Activated CD4-positive, CD25-positive, alpha-beta regulatory T cell treated with anti-CD3 and anti-CD28 coated beads, Interleukin-2, amount 50 U/mL, for 24 hours (primary cell): ENCODE results near the gene PHPT1.
"Not testable (repeated sequence)": the region's sequence is repeated elsewhere in the genome, so short reads cannot be mapped to it uniquely, and the experiment has no call there.

Experiments
- ATAC-seq, 2 donors: fragments of 150-1000 bp; cut with Tn5 transposase; one replicate each; pipeline ENCODE4 v1.10.0; 2021; ENCODE audit warnings: mild to moderate bottlenecking in 1 of 2, moderate library complexity in 1 of 2

Gene PHPT1

DNA sequence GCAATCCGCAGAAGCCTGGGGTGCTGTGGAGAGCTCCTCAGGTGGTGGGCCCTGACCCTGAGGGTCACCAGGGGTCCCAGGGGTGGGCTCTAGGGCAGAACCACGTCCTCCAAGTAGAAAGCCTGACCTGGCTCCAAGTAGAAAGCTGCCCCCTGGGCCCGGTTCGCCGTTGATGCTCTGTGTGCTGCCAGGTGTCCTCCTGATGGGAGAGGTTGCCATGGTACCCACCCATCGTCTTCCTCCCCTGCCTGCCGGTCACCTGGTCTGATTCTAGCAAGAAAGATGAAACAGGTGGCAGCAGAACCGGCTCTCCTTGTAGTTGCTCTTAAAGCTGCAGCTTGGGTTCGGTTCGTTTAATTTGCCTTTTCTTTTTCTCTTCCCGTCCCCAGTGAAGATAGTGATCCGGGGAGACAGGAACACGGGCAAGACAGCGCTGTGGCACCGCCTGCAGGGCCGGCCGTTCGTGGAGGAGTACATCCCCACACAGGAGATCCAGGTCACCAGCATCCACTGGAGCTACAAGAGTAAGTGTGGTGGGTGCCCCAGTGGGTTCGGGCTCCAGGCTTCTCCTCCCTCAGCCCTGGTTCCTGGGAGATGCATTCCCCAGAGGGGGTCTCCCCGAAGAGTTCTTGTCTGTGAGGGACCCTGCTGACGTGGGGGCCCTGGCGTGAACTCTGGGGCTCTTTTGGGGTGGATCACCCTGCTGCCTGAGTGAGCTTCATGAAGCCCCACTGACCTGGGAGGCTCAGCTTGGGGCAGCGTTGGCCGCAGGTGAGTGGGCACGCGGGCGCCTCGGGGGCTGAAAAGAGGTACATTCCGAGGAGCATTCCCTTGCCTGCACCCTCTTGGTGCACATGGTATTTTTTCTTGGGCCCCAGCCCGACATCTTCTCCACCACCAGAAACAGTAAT is 25.8 kb upstream of the PHPT1 start:
- no peak for ATAC-seq

DNA sequence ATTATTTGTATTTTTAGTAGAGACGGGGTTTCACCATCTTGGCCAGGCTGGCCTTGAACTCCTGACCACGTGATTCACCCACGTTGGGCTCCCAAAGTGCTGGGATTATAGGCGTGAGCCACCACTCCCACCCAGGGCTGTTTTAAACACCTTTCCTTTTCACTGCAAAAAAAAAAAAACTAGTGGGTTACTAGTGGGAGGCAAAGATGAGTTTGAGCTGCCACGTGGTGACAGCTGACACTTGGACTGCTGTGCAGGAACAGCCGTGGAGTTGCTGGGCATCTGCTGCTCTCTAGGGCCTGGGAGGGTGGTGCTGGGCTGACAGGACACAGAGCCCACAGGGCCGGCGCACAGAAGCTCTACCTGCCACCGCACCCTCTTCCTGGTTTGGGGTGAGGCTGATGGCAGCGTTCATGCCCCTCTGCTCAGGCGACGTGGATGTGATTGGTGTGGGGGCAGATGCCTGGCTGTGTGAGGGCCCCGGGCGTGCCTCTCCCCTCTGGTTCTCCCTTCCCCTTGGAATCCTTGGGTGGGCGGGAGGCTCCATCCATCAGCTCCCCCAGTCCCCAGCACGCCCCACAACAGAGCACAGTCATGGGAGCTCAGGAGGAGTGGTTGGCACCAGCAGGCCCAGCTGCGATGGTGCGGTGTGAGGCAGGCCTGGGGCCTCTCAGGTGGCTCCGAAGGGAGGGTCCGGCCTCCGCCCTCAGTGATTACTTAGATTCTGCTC is 24.5 kb upstream of the PHPT1 start:
- no peak for ATAC-seq

DNA sequence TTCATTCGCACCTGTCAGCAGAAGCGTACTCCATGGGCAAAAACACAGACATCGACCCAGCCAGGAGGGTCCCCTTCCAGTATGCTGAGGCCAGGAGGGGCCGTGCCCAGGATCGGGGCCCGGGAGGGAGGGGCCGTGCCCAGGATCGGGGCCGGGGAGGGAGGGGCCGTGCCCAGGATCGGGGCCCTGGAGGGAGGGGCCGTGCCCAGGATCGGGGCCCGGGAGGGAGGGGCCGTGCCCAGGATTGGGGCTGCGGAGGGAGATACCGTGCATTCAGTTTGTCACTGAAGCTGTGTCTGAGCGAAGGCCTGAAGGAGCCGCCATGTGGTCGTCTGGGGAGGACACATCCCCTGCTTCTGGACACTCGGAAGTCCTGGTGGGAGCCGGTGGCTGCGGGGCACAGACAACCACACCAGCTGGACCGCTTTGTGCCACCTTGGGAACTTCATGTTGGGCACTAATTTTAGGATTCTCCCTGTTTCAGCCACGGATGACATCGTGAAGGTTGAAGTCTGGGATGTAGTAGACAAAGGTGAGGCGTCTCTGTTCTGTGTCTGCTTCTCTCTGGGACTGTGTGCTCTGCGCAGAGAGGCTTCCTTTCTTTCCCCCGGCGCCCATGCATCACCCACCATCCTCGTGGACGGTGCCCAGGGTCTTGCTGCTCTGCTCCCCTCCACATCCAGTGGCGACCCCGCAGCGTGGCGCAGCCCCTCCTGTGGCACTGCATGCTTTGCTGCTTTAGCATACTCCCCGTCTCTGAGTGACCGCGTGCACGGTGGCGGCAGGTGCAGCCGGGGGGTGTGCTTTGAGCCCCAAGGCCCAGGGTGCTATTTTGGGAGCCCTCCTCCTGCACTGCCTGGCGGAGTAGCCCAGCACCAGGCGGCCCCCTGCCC is 23.7 kb upstream of the PHPT1 start:
- no peak for ATAC-seq

DNA sequence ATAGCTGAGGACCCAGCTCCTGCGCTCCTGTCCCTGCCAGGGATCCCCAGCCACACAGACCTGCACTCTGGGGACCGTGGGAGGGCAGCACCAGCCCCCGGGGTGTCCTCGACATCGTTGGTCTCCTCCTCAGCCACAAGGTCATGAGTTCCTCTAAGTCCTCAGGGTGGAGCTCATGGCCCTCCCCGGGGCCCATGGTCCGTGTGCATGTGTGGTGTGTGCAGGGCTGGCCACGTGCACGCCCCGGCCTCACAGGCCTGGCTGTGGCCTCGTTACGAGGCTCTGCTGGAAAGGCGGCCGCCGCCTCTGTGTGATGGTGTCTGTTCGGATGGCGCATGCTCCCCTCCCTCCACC is 23.0 kb upstream of the PHPT1 start:
- ATAC-seq, result no peak

DNA sequence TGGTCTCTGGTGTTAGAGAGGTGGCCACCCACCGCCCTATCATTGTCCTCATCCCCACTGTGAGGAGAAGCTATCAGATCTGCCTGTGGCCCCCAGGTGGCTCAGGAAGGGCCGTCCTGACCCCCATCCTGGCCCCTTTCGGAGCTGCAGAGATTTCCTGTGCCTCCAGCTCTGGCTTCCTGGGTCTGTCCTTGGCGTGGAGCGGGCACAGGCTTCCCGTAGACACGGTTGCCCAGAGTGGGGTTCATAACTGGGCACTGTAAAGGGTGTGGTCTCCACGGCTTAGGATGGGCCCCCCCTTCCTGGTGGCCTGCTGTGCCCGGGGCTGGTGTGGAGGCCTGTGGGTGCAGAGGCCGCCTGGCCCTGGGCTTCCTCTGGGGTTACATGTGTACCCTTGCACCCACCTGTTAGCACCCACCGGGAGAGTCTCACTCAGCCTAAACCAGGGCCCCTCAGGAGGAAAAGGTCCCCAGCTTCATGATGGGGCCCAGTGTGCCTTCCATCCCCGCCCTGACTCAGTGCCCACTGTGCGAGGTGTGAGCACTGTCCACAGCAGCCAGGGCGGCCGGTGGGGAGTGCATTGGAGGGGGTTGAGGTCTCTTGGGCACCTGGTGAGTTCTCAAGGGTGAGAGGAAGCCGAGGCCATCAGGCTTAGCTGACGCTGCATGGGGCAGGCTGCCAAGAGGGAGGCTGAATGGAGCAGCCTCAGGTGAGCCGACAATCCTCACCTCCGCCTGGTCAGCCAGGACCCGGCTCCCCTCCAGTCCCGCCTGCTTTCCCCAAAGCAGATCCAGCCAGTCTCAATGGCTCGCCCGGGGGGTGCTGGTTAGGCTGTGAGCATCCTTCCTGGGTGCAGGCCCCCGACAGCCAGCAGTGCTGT is 22.3 kb upstream of the PHPT1 start:
- no peak for ATAC-seq

DNA sequence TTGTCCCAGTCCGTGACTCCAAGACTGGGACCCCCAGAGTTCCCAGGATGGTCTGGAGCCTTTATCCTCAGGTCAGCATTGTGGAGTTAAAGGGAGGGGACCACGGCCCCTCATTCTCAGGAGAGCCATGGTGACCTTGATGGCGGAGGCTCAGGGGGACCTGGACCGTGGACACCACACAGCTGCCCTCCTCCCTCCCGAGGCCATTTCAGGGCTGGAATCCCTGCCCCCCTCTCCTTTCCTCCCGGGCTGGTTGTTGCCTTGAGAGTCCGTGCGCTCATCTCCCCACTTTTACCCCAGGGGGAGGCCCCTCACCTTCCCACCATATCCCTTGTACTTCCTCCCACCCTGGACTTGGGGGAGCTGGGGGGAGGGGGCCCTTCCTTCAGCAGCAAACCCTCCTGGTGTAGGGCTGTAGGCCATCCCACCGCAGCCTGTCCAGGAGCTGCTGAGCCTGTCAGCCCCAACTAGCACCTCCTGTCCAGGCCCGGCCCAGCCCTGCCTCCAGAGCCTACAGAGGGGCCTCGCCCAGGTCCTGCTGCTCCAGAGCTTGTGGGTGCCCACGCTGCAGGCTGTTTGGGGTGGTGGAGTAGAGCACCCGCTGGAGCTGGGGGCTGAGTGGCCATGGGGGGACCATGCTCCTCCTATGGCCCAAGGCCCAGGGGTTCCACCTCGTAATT is 21.3 kb upstream of the PHPT1 start:
- ATAC-seq, result no peak

DNA sequence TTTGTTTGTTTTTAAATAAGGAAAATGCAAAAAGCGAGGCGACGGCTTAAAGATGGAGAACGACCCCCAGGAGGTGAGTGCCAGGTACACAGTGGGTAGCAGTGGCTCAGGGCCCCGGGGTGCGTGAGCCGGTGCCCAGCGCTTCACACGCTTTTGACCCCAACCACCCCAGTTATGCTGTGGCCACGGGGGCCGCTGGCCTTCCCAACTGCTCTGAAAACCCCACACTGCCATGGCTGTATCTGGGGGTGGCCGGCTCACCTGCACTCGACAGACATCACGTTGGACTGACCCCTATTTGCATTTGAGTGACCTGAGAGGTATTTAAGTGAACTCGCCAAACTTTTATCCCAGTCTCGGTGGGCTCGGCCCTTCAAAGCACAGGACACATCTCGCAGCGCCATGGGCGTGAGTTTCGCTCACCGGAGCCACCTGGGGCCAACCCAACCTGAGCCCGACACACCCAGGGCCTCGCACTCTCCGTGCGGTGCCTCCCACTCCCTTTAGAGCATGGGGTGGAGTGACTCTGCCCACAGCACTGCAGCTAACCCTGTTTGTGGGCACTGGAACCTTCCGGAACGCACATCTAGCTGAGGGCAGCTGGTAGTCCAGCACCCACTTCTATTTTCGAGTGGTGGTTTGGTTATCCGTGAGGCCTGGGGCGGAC is 20.6 kb upstream of the PHPT1 start:
- no peak for ATAC-seq

DNA sequence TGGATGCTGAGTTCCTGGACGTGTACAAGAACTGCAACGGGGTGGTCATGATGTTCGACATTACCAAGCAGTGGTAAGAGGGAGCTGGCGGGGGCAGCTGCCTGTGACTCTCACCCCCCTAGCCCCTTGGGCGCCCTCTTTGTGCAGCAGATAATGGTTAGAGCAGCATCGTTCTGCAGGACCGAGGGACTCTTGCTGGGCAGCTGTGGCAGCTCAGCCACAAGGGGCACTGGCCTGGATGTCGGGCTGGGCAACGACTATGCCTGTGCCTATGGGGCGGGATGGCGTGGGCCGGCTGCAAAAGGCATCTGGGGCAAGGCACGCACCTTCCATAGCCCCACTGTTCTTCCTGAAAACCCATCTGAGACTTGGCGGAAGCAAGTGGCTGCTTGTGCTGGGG is 19.8 kb upstream of the PHPT1 start:
- no peak for ATAC-seq

DNA sequence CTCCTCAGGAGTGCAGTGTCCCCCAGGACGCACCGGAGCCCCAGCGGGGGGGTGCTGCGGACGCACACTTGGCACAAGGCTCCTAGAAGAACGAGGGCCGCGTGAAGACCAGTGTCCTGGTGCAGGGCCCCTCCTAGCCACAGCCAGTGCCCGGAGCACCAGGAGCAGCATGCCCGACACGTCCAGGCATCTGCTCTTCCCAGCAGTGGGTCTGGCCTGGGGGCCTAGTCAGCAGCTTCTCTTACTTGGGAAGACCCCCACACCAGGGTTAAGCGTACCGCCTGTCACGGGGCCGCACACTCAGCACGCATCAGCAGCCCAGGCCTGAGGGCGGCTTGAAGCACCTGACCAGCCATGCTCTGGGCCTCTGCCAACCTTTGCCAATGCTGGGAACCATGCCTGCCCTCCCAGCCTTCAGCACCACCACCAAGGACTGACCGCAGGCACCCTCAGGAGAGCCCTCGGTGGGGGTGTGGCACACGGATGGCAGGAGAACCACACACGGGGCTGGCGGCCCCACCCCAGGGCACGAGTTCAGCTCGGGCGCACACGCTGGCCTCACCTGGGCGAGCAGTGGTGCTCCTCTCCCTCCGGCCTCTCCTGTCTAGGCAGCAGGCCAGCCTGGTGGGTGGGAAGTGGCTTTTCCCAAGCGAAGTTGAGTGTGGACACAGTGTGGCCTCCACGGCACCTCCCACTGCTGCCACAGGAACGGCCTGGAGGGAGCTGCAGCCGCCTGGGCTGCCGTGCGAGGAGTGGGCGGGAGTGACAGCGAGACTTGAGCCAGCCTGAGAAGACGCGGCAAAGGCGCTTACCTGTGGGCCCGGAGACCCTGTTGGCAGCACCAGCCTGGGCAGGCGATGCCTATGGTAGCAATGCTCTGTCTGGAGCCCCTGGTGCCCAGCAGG is 19.0 kb upstream of the PHPT1 start:
- ATAC-seq, result no peak

DNA sequence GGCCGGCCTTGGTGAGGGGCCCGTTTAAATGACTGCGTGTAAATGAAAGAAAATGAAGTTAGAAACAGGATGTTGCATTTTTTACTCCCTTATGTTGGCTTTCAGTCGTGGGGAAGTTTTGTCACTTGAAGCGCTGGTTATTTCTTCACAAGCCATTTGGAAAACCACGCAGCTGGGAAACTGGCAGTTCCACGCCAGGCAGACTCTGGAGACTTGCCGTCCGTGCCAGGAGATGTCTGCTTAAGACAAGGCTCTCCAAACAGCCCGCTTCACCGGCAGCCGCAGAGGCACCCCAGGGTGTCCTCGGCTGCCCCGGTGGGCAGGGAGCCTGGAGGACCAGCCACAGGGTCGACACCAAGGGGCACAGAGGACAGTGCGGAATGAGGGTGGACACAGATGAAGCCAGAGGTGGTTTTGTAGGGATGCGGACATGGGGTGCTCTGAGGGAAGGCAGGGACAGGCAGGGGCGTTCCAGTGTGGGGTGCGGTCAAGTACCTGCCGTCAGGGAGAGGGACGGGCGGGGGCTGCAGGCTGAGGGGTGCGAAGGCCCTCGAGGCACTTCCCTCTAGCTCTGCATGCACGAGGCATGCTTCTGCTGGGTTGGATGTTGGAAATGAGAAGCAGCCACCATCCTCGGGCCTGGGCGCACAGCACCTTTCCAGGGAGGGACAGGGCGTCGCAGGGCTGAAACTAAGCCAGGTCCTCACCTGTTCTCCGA is 18.0 kb upstream of the PHPT1 start:
- no peak for ATAC-seq

DNA sequence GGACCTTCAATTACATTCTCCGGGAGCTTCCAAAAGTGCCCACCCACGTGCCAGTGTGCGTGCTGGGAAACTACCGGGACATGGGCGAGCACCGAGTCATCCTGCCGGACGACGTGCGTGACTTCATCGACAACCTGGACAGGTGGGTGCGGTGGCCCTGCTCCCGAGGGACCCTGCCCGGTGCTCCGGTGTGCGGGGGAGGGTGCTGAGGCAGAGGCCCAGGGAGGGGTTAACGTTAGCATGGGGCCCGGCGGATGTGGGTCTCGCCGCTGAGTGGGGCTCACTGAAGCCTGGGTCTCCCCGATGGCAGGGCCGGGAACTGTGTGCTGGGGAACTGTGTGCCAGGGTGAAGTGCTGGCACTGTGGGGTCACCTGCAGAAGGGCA is 17.5 kb upstream of the PHPT1 start:
- ATAC-seq, result no peak

DNA sequence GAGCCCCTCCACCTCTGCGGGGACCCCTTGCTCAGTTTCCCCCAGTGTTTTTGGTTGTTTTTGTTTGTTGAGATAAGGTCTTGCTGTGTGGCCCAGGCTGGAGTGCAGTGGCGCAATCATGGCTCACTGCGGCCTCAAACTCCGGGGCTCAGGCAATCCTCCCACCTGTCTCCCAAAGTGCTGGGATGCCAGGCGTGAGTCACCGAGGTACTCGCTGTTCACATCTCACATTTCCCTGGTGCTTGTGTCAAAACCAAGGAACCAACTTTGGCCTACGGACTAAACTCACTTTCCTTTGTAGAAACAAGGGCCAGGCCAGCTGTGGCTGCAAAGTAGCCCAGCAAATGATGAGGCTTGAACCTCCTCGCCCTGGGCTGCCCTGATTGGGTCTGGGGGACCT is 16.6 kb upstream of the PHPT1 start:
- no peak for ATAC-seq

DNA sequence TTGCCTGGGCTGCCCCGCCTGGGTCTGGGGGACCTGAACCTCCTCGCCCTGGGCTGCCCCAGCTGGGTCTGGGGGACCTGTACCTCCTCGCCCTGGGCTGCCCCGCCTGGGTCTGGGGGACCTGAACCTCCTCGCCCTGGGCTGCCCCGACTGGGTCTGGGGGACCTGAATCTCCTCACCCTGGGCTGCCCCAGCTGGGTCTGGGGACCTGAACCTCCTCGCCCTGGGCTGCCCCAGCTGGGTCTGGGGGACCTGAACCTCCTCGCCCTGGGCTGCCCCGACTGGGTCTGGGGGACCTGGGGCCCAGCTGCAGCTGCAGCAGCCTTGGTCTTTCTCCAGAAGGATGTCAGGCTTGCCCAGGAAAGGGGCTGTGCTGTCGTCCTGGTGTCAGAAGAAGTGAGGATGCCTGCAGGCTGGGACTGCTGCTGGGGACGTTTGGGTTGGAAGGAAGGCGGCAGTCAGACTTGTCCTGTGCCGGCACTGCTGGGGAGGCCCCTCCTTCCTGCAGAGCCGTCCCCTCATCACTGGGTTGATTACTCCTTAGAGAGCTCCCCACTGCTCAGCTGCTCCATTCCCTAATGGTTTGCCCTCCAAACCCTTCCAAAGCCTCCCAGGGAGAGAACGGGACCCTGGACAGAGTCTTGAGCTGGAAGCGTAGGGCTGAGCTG is 15.7 kb upstream of the PHPT1 start:
- not testable (repeated sequence) for ATAC-seq

DNA sequence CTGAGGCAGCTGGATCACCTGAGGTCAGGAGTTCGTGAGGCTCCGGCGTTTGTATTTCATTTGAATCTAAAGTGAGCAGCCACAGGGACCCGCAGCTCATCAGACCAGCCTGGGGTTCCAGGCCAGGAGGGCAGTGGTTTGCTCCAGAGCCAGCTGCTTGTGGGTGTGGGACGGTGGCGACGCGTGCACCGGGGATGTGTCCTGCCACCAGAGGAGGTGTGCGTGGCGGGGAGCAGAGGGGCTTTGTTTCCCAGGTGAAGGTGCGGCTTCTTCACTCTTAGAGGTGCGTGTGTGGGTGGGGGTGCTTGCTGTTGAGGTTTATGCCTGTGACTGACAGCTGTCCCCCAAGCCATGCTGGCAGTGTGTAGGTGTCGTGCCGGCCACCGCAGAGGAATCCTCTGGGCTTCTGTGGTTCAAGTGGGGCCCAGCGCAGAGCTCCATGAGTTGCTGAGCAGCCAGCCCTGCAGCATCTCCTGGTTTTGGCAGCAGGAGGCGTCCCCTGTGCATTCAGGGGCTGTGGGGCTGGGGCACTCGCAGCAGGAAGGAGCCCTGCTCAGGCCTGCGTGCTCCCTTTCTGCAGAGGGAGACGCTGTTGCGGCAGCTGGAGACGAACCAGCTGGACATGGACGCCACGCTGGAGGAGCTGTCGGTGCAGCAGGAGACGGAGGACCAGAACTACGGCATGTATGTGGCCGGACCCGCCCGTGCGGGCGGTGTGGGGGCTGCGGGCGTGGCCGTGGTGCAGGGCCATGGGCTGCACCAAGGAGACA is 13.9 kb upstream of the PHPT1 start:
- ATAC-seq, result no peak

DNA sequence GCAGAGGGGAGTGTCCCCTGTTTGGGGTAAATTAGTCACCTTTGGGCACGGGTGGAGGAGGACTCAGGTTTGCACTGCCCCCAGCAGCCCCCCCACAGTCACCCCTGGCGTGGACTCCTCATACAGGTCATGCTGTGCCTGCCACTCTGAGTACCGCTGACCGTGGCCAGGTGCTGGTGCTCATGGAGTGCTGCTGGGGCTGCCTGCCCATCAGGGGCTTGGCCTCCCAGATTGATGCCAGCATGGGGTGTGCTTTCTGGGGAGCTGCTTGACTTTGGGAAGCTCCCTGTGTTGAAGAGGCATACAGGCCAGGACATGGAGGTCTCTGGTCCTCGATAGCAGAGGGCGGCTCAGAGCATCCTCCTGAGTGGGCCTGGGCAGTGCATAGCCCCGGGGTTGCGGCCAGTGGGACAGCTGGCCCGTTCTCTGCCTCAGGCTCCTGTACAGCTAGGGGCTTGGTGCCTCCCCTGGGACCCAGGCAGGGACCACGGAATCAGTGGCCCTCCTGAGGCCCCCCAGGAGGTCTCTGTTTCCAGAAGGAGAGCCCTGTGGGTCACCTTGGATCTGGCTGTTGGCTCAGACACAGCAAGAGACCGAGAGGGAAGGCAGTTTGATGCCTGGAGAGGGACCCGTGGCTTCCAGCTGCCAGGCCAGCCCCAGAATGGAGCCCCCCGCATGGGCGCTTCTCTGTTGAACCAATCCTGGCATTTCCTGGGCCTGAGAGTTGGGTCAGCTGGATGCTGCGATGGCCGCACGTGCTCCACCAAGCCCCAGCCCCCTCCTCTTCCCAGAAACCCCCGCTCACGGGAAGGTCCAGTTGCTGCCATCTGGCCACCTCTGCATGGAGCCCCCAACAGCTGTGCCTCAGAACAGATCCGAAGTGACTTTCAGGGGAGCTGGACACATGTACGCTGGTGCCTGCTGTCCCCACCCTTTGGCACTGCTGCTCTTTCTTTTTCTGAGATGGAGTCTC is 13.0 kb upstream of the PHPT1 start:
- no peak for ATAC-seq

DNA sequence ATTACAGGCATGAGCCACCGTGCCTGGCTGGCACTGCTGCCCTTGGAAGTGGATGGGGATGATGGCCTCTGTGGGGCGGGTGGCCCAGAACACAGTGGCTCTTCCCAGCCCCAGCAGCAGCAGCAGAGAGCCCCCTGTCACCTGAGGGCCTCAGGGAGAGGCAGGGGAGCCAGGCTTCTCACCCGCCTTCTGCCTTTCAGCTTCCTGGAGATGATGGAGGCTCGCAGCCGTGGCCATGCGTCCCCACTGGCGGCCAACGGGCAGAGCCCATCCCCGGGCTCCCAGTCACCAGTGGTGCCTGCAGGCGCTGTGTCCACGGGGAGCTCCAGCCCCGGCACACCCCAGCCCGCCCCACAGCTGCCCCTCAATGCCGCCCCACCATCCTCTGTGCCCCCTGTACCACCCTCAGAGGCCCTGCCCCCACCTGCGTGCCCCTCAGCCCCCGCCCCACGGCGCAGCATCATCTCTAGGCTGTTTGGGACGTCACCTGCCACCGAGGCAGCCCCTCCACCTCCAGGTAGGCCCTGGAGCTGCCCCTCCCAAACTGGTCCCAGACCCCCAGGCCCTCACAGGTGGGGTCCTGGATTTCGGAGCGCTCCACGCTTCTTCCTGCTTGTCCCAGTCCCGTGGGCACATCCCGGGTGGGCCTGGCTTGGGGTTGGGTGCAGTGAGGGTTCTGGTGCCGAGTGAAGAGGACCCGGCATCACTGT is 11.9 kb upstream of the PHPT1 start:
- ATAC-seq, result no peak
